Esophagus muscularis mucosa (tissue), 4 donors: ENCODE measurements around the gene INSYN2B. TPM values are rescaled to one million over a fixed set of nuclear protein-coding genes. Genes with fewer than 3 reads are reported as not detected.

Source experiments
- DNase-seq: peaks from one replicate; pipeline ENCODE4 v3.0.0-alpha.2; 2017; ENCODE audit errors: extremely low spot score
- H3K27ac ChIP-seq, 4 donors: fragments of 200-600 bp; sonication (generic); replicated peaks in 1 of 4; 1 replicate in 3 of 4; 2 replicates in 1 of 4; pipeline ENCODE4 v1.5.1; 2016 to 2019; ENCODE audit warnings: mild to moderate bottlenecking in 1 of 4
- H3K27me3 ChIP-seq, 4 donors: fragments of 200-600 bp; sonication (generic); one replicate each; pipeline versions ENCODE4 v1.5.1 to v1.6.0; 2016 to 2019
- H3K36me3 ChIP-seq, 4 donors: fragments of 200-600 bp; sonication (generic); one replicate each; pipeline ENCODE4 v1.5.1; 2016 to 2019
- H3K4me1 ChIP-seq, 4 donors: fragments of 200-600 bp; sonication (generic); one replicate each; pipeline ENCODE4 v1.5.1; 2016 to 2019
- H3K4me3 ChIP-seq, 4 donors: fragments of 200-600 bp; sonication (generic); 1 replicate in 2 of 4; 2 replicates in 2 of 4; pipeline ENCODE4 v1.5.1; 2016 to 2019; ENCODE audit warnings: mild to moderate bottlenecking in 4 of 4, moderate library complexity in 1 of 4
- H3K9me3 ChIP-seq, 4 donors: fragments of 200-600 bp; sonication (generic); 1 replicate in 3 of 4; 2 replicates in 1 of 4; pipeline ENCODE4 v1.5.1; 2016 to 2019
- EP300 ChIP-seq: sonication (generic); formaldehyde crosslinking; IDR thresholded peaks from one replicate; pipeline ENCODE4 v1.6.1; 2017; ENCODE audit warnings: antibody characterized with exemption
- POLR2A ChIP-seq: fragments of 450-650 bp; IDR thresholded peaks from one replicate; pipeline ENCODE4 v1.6.1; 2017; ENCODE audit warnings: antibody characterized with exemption, moderate library complexity, mild to moderate bottlenecking, low read depth
- POLR2AphosphoS5 ChIP-seq, 2 donors: sonication (generic); formaldehyde crosslinking; IDR thresholded peaks; one replicate each; pipeline ENCODE4 v1.6.1; 2017; ENCODE audit warnings: antibody characterized with exemption in 2 of 2
- WGBS: methylation state at CpG from one replicate; pipeline ENCODE4 v1.1.5; 2018; 5-methylcytosine and 5-hydroxymethylcytosine counted together
- intact Hi-C: fragments of 100-400 bp; cut with DNase I; formaldehyde crosslinking; loops from one replicate; pipeline ENCODE4 v1.15.1; 2023
- total RNA-seq, 4 donors: library from RNA; depleted of rRNA; stranded (reverse); fragments of >200 nt; gene quantifications; one replicate each; pipeline versions ENCODE4 v1.1.0 to v1.2.1, GENCODE V29; 2016
- TF ChIP-seq, protein P1 (sequence below), 3 experiments: fragments of 200-600 bp in 2 of 3; fragments of 450-650 bp in 1 of 3; sonication (generic) in 2 of 3; IDR thresholded peaks; one replicate each; pipeline ENCODE4 v1.5.1; 2017 to 2019; ENCODE audit warnings: antibody characterized with exemption in 3 of 3, mild to moderate bottlenecking in 2 of 3, moderate library complexity in 1 of 3

The INSYN2B gene
- total RNA-seq, 4 donors from 2014 or later = not detected

DNA sequence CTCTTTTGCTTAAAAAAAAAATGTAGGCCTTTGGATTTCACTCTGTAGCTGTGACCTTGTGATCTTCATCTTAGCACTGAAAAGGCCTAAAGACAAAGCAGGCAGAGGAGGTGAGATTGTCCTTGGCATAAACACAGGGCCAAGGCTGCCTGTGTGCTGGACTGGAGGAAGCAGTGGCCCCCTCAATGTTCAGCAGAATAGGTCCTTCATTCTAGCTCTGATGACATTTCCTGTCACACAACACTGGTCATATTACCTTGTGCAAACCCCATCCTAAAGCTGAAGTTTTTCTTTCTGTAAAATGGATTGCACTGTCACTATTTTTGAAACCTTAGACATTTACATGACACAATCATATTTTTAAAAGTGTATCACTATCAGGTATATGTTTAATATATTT lies 147.4 kb downstream of the INSYN2B start:
- H3K36me3 ChIP-seq = no peaks in the 10 kb centered on the region
- intact Hi-C loops = no loop called here
- TF ChIP-seq POLR2A = no peak
- no peak for TF ChIP-seq POLR2AphosphoS5 (IDR thresholded peaks at IDR 0.05)
- TF ChIP-seq EP300 = no peak
- TF ChIP-seq, protein P1, sequence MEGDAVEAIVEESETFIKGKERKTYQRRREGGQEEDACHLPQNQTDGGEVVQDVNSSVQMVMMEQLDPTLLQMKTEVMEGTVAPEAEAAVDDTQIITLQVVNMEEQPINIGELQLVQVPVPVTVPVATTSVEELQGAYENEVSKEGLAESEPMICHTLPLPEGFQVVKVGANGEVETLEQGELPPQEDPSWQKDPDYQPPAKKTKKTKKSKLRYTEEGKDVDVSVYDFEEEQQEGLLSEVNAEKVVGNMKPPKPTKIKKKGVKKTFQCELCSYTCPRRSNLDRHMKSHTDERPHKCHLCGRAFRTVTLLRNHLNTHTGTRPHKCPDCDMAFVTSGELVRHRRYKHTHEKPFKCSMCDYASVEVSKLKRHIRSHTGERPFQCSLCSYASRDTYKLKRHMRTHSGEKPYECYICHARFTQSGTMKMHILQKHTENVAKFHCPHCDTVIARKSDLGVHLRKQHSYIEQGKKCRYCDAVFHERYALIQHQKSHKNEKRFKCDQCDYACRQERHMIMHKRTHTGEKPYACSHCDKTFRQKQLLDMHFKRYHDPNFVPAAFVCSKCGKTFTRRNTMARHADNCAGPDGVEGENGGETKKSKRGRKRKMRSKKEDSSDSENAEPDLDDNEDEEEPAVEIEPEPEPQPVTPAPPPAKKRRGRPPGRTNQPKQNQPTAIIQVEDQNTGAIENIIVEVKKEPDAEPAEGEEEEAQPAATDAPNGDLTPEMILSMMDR (IDR thresholded peaks at IDR 0.05) = no peak
- DNase-seq = no peak
- no peaks in the 10 kb centered on the region for H3K9me3 ChIP-seq
- no peaks in the 10 kb centered on the region for H3K27me3 ChIP-seq
- no peak overlapping the region for H3K4me3 ChIP-seq
- no peaks in the 10 kb centered on the region for H3K4me1 ChIP-seq
- H3K27ac ChIP-seq = no peak overlapping the region

DNA sequence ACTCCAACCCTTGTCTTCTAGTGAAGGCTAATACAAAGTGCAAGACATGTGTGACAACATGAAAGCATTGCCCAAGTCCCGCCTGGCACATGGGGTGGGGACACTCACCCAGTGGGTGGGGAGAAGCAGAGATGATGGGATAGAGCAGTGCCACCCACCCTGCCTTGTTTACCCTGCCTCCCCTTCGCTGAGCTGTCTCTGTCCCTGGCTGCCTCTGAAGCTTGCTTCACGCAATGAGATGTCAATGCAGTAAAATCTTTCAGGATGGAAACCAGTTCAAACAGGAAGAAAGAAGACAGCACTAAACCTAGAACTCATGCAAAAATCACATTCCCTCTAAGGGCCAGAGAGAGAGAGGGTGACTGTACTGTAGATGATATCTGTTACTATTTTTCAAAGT lies 148.0 kb downstream of the INSYN2B start:
- Histone ChIP-seq H3K4me1 (no peaks in the 10 kb centered on the region), H3K27me3 (no peaks in the 10 kb centered on the region), H3K4me3 (no peak overlapping the region), H3K36me3 (no peaks in the 10 kb centered on the region), H3K27ac (no peak overlapping the region), H3K9me3 (no peaks in the 10 kb centered on the region)
- intact Hi-C loops = no loop called here
- WGBS = 98% methylated on average over 3 of the region's 3 CpGs
- no peak for TF ChIP-seq POLR2A
- TF ChIP-seq, protein P1 (IDR thresholded peaks at IDR 0.05) = no peak
- TF ChIP-seq POLR2AphosphoS5 (IDR thresholded peaks at IDR 0.05) = no peak
- TF ChIP-seq EP300 = no peak
- no peak for DNase-seq

DNA sequence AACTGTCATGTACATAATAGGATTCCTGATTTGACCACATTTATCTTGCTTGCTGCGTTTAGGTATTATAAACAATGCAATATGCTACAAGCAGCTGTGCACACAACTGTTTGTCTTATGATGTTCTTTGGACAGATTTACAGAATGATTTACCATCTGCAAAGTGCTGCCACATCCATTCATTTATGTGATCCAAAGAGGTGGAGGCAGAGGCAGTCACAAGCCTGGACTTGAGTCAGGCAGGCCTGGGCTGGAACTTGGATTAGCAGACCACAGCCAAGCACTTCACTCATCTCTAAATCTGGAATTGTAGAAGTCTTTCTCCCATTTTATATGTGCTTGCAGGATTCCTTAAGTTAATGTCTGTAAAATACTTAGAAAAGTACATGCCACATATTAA lies 149.0 kb downstream of the INSYN2B start:
- Histone ChIP-seq H3K4me1 (no peaks in the 10 kb centered on the region), H3K4me3 (no peak overlapping the region), H3K36me3 (no peaks in the 10 kb centered on the region), H3K9me3 (no peaks in the 10 kb centered on the region), H3K27me3 (no peaks in the 10 kb centered on the region), H3K27ac (no peak overlapping the region)
- TF ChIP-seq, protein P1 (IDR thresholded peaks at IDR 0.05) = no peak
- TF ChIP-seq POLR2AphosphoS5 (IDR thresholded peaks at IDR 0.05) (no peak), POLR2A (no peak), EP300 (no peak)
- no peak for DNase-seq
- WGBS = 48% methylated on average over 1 of the region's 1 CpG
- intact Hi-C loops = no loop called here

DNA sequence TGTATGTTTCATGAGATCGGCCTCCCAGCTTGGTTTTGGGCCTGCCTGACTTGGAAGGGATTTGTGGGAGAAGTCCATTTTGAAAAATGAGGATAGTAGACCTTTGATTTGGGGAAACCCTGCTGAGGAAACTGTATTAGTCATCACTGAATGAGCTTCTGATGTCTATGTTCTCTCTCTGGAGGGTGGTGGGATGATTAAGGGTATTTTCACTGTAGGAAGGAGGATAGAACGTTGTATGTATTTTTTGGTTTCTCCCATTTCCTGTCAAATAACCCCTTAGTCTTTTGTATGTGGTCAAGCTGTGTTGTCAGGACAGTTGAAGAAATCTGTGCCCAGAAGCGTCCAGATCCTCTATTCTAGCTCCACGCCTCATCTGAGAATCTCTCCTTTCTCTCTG lies 151.9 kb downstream of the INSYN2B start:
- Histone ChIP-seq H3K27ac (no peak overlapping the region), H3K9me3 (no peaks in the 10 kb centered on the region), H3K4me1 (no peaks in the 10 kb centered on the region), H3K27me3 (no peaks in the 10 kb centered on the region), H3K4me3 (no peak overlapping the region), H3K36me3 (no peaks in the 10 kb centered on the region)
- intact Hi-C loops = no loop called here
- DNase-seq = no peak
- TF ChIP-seq EP300 (no peak), POLR2A (no peak), POLR2AphosphoS5 (IDR thresholded peaks at IDR 0.05) (no peak)
- TF ChIP-seq, protein P1 (IDR thresholded peaks at IDR 0.05) = no peak
- WGBS = 80% methylated on average over 4 of the region's 4 CpGs

DNA sequence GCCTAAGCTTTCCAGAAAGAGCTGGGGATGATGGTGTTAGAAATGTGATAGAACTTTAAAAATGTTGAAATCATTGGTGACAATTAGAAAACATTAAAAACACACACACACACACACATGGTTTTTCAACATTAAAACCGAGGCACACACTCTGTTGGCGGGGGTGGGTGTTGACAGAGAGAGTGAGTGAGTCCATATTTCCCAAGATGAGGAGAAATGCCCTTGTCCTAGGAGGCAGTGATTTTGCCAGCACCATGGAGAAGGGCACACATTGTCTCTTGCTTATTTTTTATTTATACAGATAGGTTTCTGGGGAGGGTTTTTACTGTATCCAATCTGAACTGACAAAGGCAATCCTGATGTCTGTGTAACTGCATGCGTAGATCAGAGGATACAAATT lies 152.5 kb downstream of the INSYN2B start:
- WGBS = 65% methylated on average over 3 of the region's 3 CpGs
- Histone ChIP-seq H3K9me3 (no peaks in the 10 kb centered on the region), H3K27me3 (no peaks in the 10 kb centered on the region), H3K4me3 (no peak overlapping the region), H3K27ac (no peak overlapping the region), H3K4me1 (no peaks in the 10 kb centered on the region), H3K36me3 (no peaks in the 10 kb centered on the region)
- DNase-seq = no peak
- intact Hi-C loops = no loop called here
- TF ChIP-seq POLR2AphosphoS5 (IDR thresholded peaks at IDR 0.05) (no peak), POLR2A (no peak), EP300 (no peak)
- TF ChIP-seq, protein P1 (IDR thresholded peaks at IDR 0.05) = no peak
